HAP-1 (cell line): Measurements from ENCODE around the gene FAAH2.
A peak's percentile ranks its signal among the peaks of the same experiment; 100 is the strongest.
"Not testable (repeated sequence)": the region's sequence is repeated elsewhere in the genome, so short reads cannot be mapped to it uniquely, and the experiment has no call there.

ENCODE experiments used
- DNase-seq, 2 experiments: peaks; one replicate each; pipeline ENCODE4 v3.0.0-alpha.2; 2016 to 2020; ENCODE audit warnings: low spot score in 2 of 2
- H3K27me3 ChIP-seq: fragments of 250-450 bp; sonication (Bioruptor Pico); 2 replicates; pipeline ENCODE4 v1.5.1; 2020; ENCODE audit warnings: low read depth, mild to moderate bottlenecking, moderate library complexity
- H3K36me3 ChIP-seq: fragments of 250-450 bp; sonication (Bioruptor Pico); replicated peaks from 2 replicates; pipeline ENCODE4 v1.5.1; 2020; ENCODE audit warnings: mild to moderate bottlenecking
- H3K4me1 ChIP-seq: fragments of 250-450 bp; sonication (Bioruptor Pico); 2 replicates; pipeline ENCODE4 v1.5.1; 2020; ENCODE audit warnings: mild to moderate bottlenecking
- H3K4me3 ChIP-seq: fragments of 250-450 bp; sonication (Bioruptor Pico); 2 replicates; pipeline ENCODE4 v1.5.1; 2020; ENCODE audit warnings: mild to moderate bottlenecking, moderate library complexity
- H3K9me3 ChIP-seq: fragments of 250-450 bp; sonication (Bioruptor Pico); 2 replicates; pipeline ENCODE4 v1.5.1; 2020; ENCODE audit warnings: mild to moderate bottlenecking, moderate library complexity
- in situ Hi-C: fragments of 300-500 bp; cut with MboI; formaldehyde crosslinking; loops from 3 replicates; pipeline ENCODE4 v1.14.3; 2020; ENCODE audit warnings: low sequenced_read_pairs, inconsistent platforms, mixed read lengths

The FAAH2 gene

DNA sequence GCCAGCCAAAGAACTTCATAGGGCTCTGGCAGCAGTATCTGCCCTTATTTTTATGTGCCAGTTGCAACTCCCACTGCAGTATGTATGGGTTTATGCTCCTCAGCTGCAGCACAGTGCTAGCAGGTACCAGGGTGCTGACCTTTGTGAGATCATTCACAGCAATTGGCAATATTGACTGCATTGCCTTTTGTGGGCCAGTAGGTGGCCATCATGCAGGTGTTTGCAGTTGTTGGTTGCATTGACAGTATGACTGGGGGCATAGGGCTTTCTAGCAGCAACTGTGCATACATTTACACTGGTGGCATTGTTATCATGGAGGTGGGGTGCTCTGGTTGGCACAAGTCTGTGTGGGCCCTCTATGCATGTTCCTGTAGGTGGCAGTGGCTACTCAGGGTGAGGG lies 42.5 kb downstream of the FAAH2 start:
- Histone ChIP-seq H3K36me3 (no peaks in the 10 kb centered on the region), H3K4me1 (no peaks in the 10 kb centered on the region), H3K27me3 (no peaks in the 10 kb centered on the region), H3K4me3 (no peak overlapping the region), H3K9me3 (no peaks in the 10 kb centered on the region)
- DNase-seq, result no peak
- in situ Hi-C loops, result no loop called here

DNA sequence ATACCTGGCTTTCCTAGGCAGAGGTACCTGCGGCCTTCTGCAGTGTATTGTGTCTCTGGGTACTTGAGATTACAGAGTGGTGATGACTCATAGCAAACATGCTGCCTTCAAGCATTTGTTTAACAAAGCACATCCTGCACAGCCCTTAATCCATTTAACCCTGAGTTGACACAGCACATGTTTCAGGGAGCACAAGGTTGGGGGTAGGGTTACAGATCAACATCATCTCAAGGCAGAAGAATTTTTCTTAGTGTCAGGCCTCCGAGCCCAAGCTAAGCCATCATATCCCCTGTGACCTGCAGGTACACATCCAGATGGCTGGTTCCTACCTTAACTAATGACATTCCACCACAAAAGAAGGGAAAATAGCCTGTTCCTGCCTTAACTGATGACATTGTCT lies 49.3 kb downstream of the FAAH2 start:
- H3K4me1 ChIP-seq, in situ Hi-C loops, H3K27me3 ChIP-seq, H3K36me3 ChIP-seq, H3K4me3 ChIP-seq, H3K9me3 ChIP-seq: not testable (repeated sequence)
- DNase-seq, result peak; percentile 19 to 34

DNA sequence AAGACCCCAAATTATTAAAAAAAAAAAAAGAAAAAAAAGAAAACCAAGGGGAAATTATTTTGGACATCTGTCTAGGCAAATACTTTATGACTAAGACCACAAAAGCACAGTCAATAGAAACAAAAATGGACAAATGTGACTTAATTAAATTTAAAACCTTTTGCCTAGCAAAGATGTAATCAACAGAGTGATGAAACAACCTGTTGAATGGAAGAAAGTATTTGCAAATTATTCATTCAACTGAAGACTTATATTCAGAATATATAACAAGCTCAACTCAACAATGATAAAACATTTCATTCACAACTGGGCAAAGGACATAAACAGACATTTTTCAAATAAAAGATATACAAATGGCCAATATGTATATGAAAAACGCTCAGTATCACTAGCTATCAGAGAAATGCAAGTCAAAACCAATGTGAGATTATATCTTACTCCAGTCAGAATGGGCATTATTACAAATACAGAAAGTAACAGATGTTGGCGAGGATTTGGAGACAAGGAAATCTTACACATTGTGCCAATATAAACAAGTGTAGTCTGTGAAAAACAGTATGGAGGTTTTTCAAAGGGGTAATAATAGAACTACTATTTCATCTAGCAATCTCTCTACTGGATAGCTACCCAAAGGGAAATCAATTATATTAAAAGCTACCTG lies 67.1 kb downstream of the FAAH2 start:
- Histone ChIP-seq H3K36me3 (no peaks in the 10 kb centered on the region), H3K27me3 (no peaks in the 10 kb centered on the region), H3K4me3 (no peak overlapping the region), H3K4me1 (no peaks in the 10 kb centered on the region), H3K9me3 (no peaks in the 10 kb centered on the region)
- no peak for DNase-seq
- in situ Hi-C loops, result no loop called here

DNA sequence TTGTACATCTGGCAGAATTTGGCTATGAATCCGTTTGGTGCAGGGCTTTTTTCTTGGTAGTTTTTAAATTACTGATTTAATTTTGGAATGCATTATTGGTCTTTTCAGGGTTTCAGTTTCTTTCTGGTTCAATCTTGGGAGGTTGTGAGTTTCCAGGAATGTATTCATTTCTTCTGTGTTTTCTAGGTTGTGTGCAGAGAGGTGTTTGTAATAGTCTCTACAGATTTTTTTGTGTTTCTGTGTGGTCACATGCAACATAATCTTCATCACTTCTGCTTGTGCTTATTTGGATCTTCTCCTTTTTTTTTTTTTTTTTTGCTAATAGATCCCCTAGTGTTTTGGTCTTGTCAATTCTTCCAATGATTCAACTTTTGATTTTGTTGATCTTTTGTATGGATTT lies 77.6 kb downstream of the FAAH2 start:
- Histone ChIP-seq H3K36me3 (no peaks in the 10 kb centered on the region), H3K4me3 (no peak overlapping the region), H3K27me3 (no peaks in the 10 kb centered on the region), H3K4me1 (no peaks in the 10 kb centered on the region), H3K9me3 (no peaks in the 10 kb centered on the region)
- in situ Hi-C loops, result no loop called here
- no peak for DNase-seq

DNA sequence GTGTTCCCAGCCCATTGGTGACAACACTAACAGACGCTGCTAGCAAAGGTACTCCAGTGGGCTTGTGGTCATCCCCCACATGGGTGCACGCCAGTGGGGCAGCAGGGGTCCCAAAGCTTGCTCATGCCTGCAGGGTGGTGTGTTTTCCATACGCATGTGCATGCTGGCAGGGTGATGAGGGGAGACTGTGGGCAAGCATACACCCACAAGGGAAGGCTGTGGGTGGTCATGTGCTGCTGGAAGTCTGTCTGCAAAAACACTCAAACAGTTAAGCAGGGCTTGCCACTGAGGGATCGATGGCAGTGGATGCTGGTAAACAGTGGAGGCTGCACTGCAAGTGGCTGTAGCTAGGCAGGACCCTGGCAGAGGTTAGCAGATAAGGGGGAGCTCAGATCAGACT lies 79.9 kb downstream of the FAAH2 start:
- in situ Hi-C loops, result no loop called here
- Histone ChIP-seq H3K4me1 (no peaks in the 10 kb centered on the region), H3K4me3 (no peak overlapping the region), H3K27me3 (no peaks in the 10 kb centered on the region), H3K36me3 (no peaks in the 10 kb centered on the region), H3K9me3 (no peaks in the 10 kb centered on the region)
- no peak for DNase-seq

DNA sequence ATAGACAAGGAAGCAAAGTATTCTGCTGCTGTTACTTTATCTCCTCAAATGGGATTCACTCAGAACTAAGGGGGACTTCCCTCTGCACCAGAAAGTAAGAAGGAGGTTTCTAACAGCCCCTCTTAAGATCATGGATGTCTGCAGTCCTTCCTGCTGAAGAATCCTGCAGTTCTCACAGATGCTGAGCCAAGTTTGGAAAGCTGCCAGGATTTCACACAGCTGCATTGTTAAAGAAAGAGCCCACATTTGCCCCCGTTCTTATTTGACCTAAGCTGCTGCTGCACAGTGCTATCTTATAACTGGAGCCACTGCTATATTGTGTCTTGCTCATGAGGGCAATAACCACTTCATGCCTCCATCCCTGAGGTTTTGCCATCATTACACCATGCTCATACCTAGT lies 81.1 kb downstream of the FAAH2 start:
- Histone ChIP-seq H3K4me1 (no peaks in the 10 kb centered on the region), H3K36me3 (no peaks in the 10 kb centered on the region), H3K9me3 (no peaks in the 10 kb centered on the region), H3K27me3 (no peaks in the 10 kb centered on the region), H3K4me3 (no peak overlapping the region)
- DNase-seq, result no peak
- in situ Hi-C loops, result no loop called here

DNA sequence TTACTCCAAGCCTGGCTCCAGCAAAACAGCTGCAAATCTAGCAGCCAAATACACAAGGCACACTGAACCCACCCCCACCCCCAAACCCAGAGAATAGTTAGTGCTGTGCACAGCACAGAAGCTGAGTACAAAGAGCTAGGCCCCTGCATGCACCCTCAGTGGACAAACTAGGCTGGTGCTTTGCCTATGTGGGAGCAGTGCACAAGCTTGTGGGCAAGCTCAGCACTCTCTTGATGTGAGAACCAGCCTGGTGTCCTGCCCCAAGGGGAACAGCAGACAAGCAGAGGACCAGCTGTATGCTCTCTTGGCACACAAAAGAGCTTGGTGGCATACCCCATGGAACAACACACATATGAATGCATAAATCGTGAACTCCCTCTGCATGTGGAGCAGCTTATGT lies 81.7 kb downstream of the FAAH2 start:
- in situ Hi-C loops, result no loop called here
- no peaks in the 10 kb centered on the region for H3K27me3 ChIP-seq
- DNase-seq, result no peak

DNA sequence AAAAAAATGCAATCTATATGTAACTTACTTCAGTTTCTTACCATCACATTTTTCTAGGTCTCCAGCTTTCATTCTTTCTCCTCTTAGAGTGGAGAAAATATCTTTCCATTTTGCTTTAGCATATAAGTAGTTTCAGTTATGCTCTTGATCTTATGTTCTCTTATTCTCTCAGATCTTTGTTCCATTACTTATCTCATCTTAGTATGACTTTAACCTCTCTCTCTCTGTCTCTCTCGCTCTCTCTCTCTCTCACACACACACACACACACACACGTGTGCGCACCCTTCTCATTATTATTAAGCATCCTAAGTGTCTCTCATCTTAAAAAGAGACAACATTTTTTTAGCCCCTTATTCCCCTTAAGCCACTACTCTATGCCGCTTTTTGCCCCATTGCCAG lies 92.8 kb downstream of the FAAH2 start:
- no peak for DNase-seq
- H3K4me3 ChIP-seq, result no peak overlapping the region
- H3K4me1 ChIP-seq, result no peaks in the 10 kb centered on the region
- H3K9me3 ChIP-seq, result no peaks in the 10 kb centered on the region
- in situ Hi-C loops, result no loop called here
- no peaks in the 10 kb centered on the region for H3K27me3 ChIP-seq
- H3K36me3 ChIP-seq, result no peaks in the 10 kb centered on the region

More for the DNA sequence above, 81.7 kb downstream of the FAAH2 start:
- Histone ChIP-seq H3K4me1 (no peaks in the 10 kb centered on the region), H3K36me3 (no peaks in the 10 kb centered on the region), H3K9me3 (no peaks in the 10 kb centered on the region), H3K4me3 (no peak overlapping the region)

DNA sequence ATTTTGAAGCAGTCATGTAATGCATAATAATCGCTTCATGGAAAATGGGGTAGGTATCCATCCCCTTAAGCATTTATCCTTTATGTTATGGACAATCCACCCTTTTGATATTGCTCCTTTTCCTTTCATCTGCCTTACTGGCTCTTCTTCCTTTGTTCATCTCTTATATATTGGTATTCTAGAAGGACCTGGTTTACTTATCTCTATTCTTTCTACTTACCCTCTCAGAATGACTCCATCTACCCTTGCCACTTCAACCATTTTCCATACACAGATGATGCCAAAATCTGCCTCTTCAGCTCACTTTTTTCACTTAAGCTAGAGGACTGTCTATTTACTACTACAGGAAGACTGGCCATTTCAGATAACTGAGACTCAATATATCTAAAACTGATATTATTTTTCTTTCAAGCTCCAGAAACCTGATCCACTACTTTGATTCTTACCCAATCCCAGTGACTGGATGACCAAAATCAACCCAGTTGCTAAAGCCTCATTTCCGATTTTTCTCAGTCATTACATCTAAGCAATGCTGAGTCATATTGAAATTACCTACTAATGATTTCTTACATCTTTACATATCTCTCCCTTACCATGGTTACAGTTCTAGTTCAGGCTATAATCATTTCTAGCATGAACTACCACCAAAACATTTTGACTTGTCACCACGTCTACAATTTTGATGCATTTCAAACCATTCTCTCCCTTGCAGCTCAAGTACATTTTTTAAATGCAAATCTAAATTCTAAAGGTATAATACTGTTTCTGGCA lies 93.7 kb downstream of the FAAH2 start:
- Histone ChIP-seq H3K4me3 (no peak overlapping the region), H3K36me3 (no peaks in the 10 kb centered on the region), H3K4me1 (no peaks in the 10 kb centered on the region), H3K27me3 (no peaks in the 10 kb centered on the region), H3K9me3 (no peaks in the 10 kb centered on the region)
- DNase-seq, result no peak
- in situ Hi-C loops, result no loop called here

DNA sequence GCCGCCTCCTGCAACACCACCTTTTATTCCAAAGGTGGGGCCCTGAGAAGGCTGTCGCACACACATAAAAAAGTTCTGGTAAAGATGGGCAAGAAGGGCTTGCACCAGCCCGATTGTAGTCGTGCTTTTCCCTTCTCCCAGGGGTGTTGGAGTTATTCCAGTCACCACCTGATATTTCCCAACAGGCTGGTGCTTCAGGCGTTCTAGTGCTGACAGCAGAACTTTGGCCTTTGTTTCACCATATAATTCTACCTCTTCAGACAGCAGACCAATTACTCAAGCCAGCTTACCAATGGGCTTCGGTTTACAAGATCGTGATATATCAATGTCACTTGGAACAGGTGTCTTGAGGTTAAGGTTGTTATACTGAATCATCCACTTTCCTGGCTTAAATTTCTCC lies 107.7 kb downstream of the FAAH2 start:
- H3K36me3 ChIP-seq, H3K4me1 ChIP-seq, H3K9me3 ChIP-seq, in situ Hi-C loops, H3K4me3 ChIP-seq, H3K27me3 ChIP-seq, DNase-seq: not testable (repeated sequence)

DNA sequence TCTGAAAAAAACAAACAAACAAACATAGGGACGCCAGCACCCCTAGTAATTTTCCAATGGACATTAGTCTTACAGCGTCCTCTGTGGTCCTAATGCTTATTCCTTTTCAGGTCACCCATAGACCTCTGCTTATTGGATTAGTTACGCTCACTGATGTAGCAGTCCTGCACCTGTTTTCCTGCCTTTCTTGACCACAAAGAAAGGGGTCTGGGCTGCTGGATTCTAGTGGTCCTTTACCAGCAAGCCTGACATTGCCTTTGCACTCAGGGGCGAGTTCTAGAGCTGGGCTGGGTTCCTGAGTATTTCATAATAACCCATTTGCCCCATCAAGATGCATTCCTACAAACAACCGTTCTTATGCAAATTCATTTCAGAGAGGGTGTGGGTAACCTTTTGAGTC lies 116.7 kb downstream of the FAAH2 start:
- in situ Hi-C loops, H3K9me3 ChIP-seq, H3K27me3 ChIP-seq, H3K36me3 ChIP-seq, H3K4me1 ChIP-seq, H3K4me3 ChIP-seq: not testable (repeated sequence)
- peak in 1 of 2 experiments; percentile 9 for DNase-seq

DNA sequence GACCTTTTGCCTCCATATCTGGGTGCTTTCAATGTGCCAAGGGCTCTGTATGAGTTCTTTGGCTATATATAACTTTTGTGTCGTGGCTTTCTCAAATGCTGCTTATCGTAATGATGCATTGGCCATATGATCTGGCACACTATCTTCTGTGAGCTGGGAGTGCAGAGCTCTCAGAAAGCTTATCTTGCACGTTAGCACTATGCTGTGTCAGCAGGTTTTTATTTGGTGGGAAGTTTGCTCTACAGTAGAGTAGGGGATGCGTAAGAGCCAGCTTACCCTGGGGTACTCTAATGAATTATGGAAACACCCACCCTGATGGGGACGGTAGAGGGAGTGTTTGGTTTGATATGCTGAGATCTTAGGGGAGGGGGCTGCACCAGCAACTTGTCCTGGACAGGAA lies 119.6 kb downstream of the FAAH2 start:
- H3K4me1 ChIP-seq, result no peaks in the 10 kb centered on the region
- no peak for DNase-seq
- no peaks in the 10 kb centered on the region for H3K9me3 ChIP-seq
- in situ Hi-C loops, result no loop called here
- H3K4me3 ChIP-seq, result no peak overlapping the region
- no peaks in the 10 kb centered on the region for H3K27me3 ChIP-seq
- no peaks in the 10 kb centered on the region for H3K36me3 ChIP-seq

DNA sequence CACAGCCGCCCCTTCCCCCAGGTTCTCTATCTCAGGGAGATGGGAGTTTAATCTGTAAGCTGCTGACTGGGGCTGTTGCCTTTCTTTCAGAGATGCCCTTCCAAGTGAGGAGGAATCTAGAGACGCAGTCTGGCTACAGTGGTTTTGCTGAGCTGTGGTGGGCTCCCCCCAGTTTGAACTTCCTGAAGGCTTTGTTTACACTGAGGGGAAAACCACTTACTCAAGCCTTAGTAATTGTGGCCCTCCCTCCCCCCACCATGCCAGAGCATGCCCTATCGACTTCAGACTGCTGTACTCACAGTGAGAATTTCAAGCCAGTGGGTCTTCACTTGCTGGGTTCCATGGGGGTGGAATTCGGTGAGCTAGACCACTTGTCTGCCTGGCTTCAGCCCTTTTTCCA lies 131.3 kb downstream of the FAAH2 start:
- H3K27me3 ChIP-seq, result no peaks in the 10 kb centered on the region

DNA sequence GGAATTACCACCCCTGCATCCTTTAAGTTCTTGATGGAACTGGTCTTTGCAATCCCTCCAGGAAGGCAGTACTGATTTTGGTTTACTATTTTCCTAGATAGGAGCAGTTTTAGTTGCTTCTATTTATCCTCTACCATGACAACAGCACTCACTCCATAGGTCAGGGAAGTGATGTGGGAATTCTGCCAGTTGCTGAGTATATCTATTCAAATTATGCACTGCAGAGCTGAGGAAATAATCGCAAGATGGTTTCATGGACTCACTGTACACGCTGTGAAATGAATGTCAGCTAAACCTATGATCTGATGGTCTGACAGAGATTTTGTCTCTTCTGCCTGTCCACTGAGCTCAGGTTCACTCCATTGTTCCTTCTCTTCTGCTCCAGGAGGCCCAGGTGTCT lies 135.8 kb downstream of the FAAH2 start:
- Histone ChIP-seq H3K27me3 (no peaks in the 10 kb centered on the region), H3K4me1 (no peaks in the 10 kb centered on the region), H3K4me3 (no peak overlapping the region), H3K36me3 (no peaks in the 10 kb centered on the region), H3K9me3 (no peaks in the 10 kb centered on the region)
- no peak for DNase-seq
- in situ Hi-C loops, result no loop called here

More for the DNA sequence above, 131.3 kb downstream of the FAAH2 start:
- no peaks in the 10 kb centered on the region for H3K9me3 ChIP-seq
- no peak overlapping the region for H3K4me3 ChIP-seq
- no peaks in the 10 kb centered on the region for H3K4me1 ChIP-seq
- no peak for DNase-seq
- no peaks in the 10 kb centered on the region for H3K36me3 ChIP-seq
- in situ Hi-C loops, result no loop called here

DNA sequence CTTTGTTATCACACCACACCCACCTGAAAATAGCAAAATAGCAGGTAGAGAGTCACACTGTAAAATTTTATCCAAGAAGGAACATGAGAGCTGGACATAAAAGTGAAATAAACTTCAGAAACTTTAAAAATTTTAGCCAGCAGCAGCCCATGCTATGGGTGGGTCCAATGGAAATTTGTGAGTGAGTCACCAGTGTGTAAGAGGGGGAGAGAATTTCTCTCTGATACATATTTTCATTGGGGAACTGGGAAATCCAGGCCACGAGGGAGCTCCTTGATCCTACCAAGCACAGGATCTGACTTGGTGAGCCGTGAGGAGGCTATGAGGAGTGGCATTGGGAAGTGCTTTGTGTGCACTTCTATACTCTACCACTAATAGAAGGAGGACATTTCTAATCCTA lies 136.3 kb downstream of the FAAH2 start:
- in situ Hi-C loops, result no loop called here
- Histone ChIP-seq H3K36me3 (no peaks in the 10 kb centered on the region), H3K4me3 (no peak overlapping the region), H3K4me1 (no peaks in the 10 kb centered on the region), H3K27me3 (no peaks in the 10 kb centered on the region), H3K9me3 (no peaks in the 10 kb centered on the region)
- DNase-seq, result no peak
